ENCODE results near the gene FGF18. TPM values are rescaled to one million over a fixed set of nuclear protein-coding genes. Genes with fewer than 3 reads are reported as not detected.

FGF18 gene
- total and polyA plus RNA-seq, 2 of the 4 experiments (the other 2 are of a cell fraction) = 0.15 TPM; not detected in 1

GRCh38 chr5:171486613-171487012 is 67.2 kb downstream of the FGF18 start:
- H4K8ac ChIP-seq (ENCODE audit: low read depth in 2 of 2, low read length in 2 of 2) = no peak overlapping the region
- CTCF ChIA-PET = no interaction called here
- no peak overlapping the region for H2AK9ac ChIP-seq (replicated peaks; ENCODE audit: low read depth, low read length, poor library complexity)
- H3K79me1 ChIP-seq (ENCODE audit: low read depth in 1 of 2, low read length in 2 of 2) = no peaks in the 10 kb centered on the region
- H3K23ac ChIP-seq (ENCODE audit: low read depth, low read length) = no peak overlapping the region
- no peak overlapping the region for H2BK20ac ChIP-seq (ENCODE audit: low read depth, low read length)
- no peak for TF ChIP-seq MAFK (IDR thresholded peaks at IDR 0.05; ENCODE audit: low read depth, low read length)
- TF ChIP-seq MXI1 (IDR thresholded peaks at IDR 0.05; ENCODE audit: borderline replicate concordance, low read depth, low read length) = no peak
- TF ChIP-seq ELK1 (IDR thresholded peaks at IDR 0.05; ENCODE audit: borderline replicate concordance, low read depth, low read length) = no peak
- no peak for TF ChIP-seq POLR2A (IDR thresholded peaks at IDR 0.05; ENCODE audit: low read depth, low read length)
- TF ChIP-seq USF2 (IDR thresholded peaks at IDR 0.05; ENCODE audit: low read depth, low read length) = no peak
- no peak for TF ChIP-seq CHD1 (IDR thresholded peaks at IDR 0.05; ENCODE audit: low read depth, low read length)
- TF ChIP-seq CEBPB (IDR thresholded peaks at IDR 0.05; ENCODE audit: low read depth, low read length) = no peak
- no peak for TF ChIP-seq SMC3 (IDR thresholded peaks at IDR 0.05; ENCODE audit: low read depth, low read length)
- TF ChIP-seq RAD21 (IDR thresholded peaks at IDR 0.05; ENCODE audit: low read length) = no peak
- TF ChIP-seq BHLHE40 (IDR thresholded peaks at IDR 0.05; ENCODE audit: low read depth, low read length) = no peak
- TF ChIP-seq NFE2L2 (IDR thresholded peaks at IDR 0.05; ENCODE audit: low read depth, low read length) = no peak
- no peaks in the 10 kb centered on the region for H3K9me1 ChIP-seq (ENCODE audit: insufficient read depth, low read length)
- no peak overlapping the region for H3K18ac ChIP-seq (ENCODE audit: low read depth, low read length)
- H3K56ac ChIP-seq (ENCODE audit: extremely low read depth, insufficient read depth, low read length) = no peak overlapping the region
- POLR2A ChIA-PET (ENCODE audit: unreplicated experiment) = no interaction called here
- no peaks in the 10 kb centered on the region; the same call in 1 of the 2 replicates for H3K4me1 ChIP-seq (ENCODE audit: control insufficient read depth, insufficient read depth, low read length)
- DNase-seq (no peak), ATAC-seq (ENCODE audit: low read depth) (no peak)
- H4K91ac ChIP-seq (ENCODE audit: insufficient read depth, low read depth, low read length) = no peak overlapping the region
- no peak overlapping the region for H2BK120ac ChIP-seq (ENCODE audit: low read depth, low read length)
- dilution Hi-C loops (cut with HindIII; ENCODE audit: low sequenced_read_pairs, unreplicated experiment) = no loop called here
- peaks cover 16% of the 10 kb centered on the region for H3K27me3 ChIP-seq (ENCODE audit: control insufficient read depth, insufficient read depth, low read length)
- no peak overlapping the region for H2BK15ac ChIP-seq (ENCODE audit: low read depth, low read length)
- H3K36me3 ChIP-seq (ENCODE audit: control insufficient read depth, insufficient read depth, low read length) = no peaks in the 10 kb centered on the region
- WGBS, 2 experiments (ENCODE audit: extremely low coverage in 2 of 2, insufficient read length in 1 of 2) = no CpG with 5 or more reads among the region's 4 CpGs
- H2AK5ac ChIP-seq (ENCODE audit: low read depth, low read length) = no peak overlapping the region
- no peaks in the 10 kb centered on the region for H4K20me1 ChIP-seq (ENCODE audit: insufficient read depth, low read length)
- H2BK5ac ChIP-seq (ENCODE audit: low read depth, low read length, poor library complexity, severe bottlenecking) = no peak overlapping the region
- H3K4me3 ChIP-seq (ENCODE audit: insufficient read depth, low read depth, low read length) = no peak overlapping the region
- no peak overlapping the region for H3K4ac ChIP-seq (ENCODE audit: low read depth, low read length)
- no peak overlapping the region for H3K27ac ChIP-seq (ENCODE audit: insufficient read depth, low read length)
- intact Hi-C loops (cut with micrococcal nuclease) = no loop called here
- H4K5ac ChIP-seq (ENCODE audit: low read depth, low read length) = no peak overlapping the region
- in situ Hi-C loops (cut with MboI; ENCODE audit: low sequenced_read_pairs) = no loop called here
- no peak overlapping the region for H3K14ac ChIP-seq (replicated peaks; ENCODE audit: low read depth, low read length)
- H2AFZ ChIP-seq (replicated peaks; ENCODE audit: low read length, poor library complexity) = no peak overlapping the region
- H3K4me2 ChIP-seq (ENCODE audit: low read depth, low read length) = no peak overlapping the region
- BruUV-seq (replicated peaks) = no TSS peak
- no peaks in the 10 kb centered on the region for H3K9me3 ChIP-seq (ENCODE audit: control insufficient read depth, insufficient read depth, low read length)
- no peak overlapping the region for H3K9ac ChIP-seq (ENCODE audit: low read depth, low read length)
